Type B pancreatic cell (in vitro differentiated cells): ENCODE data around the gene NIPAL3. TPM values are rescaled to one million over a fixed set of nuclear protein-coding genes. Genes with fewer than 3 reads are reported as not detected.

Experiments used
- DNase-seq: peaks from one replicate; pipeline ENCODE4 v3.0.0; 2021; ENCODE audit warnings: mixed read lengths; ENCODE audit not compliant: unreplicated experiment; ENCODE audit errors: extremely low spot score
- H3K27ac Mint-ChIP-seq: 2 replicates; pipeline ENCODE4 v1.8.0; 2021; ENCODE audit warnings: mild to moderate bottlenecking, mixed read lengths
- H3K27me3 Mint-ChIP-seq: 2 replicates; pipeline ENCODE4 v1.8.0; 2021; ENCODE audit warnings: mixed read lengths
- H3K36me3 Mint-ChIP-seq: 2 replicates; pipeline ENCODE4 v1.8.0; 2021; ENCODE audit warnings: mixed read lengths
- H3K4me1 Mint-ChIP-seq: one replicate; pipeline ENCODE4 v1.8.0; 2021; ENCODE audit warnings: mixed read lengths; ENCODE audit not compliant: unreplicated experiment
- H3K4me3 Mint-ChIP-seq: 2 replicates; pipeline ENCODE4 v1.8.0; 2021; ENCODE audit warnings: mild to moderate bottlenecking, mixed read lengths
- H3K9me3 Mint-ChIP-seq: 2 replicates; pipeline ENCODE4 v1.8.0; 2021; ENCODE audit warnings: mixed read lengths
- total RNA-seq: library from RNA; stranded (reverse); gene quantifications from 2 replicates; pipeline ENCODE4 v1.2.1, GENCODE V29; 2021; ENCODE audit warnings: low replicate concordance
- TF ChIP-seq, protein P1 (sequence below): fragments of 200-600 bp; sonication (generic); conservative IDR thresholded peaks from 2 replicates; pipeline ENCODE4 v1.5.0; 2021; ENCODE audit warnings: antibody characterized with exemption, mild to moderate bottlenecking

Gene NIPAL3
- total RNA-seq, 1 donor from 2014 or later, result 17.5 TPM

DNA sequence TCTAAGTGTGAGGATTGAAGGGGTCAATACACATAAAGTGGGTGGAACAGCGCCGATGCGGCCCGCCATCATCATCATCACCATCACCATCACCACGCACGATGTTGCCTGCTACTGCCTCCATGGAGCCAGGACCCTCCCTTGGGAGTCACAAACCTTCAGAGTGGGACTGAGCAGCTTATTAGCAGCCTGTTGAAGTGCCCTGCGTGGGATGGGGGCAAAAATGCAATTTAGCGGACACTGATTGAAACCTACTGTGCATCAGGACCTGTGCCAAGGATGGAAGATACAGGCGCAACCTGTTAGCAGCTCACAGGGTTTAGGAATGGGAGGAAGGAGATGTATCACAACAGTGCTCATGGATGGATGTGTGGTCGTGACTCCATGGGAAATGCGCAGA, 28.7 kb upstream of the NIPAL3 start:
- no peak overlapping the region for H3K4me3 Mint-ChIP-seq
- peaks cover 11% of the 10 kb centered on the region for H3K36me3 Mint-ChIP-seq
- TF ChIP-seq, protein P1, sequence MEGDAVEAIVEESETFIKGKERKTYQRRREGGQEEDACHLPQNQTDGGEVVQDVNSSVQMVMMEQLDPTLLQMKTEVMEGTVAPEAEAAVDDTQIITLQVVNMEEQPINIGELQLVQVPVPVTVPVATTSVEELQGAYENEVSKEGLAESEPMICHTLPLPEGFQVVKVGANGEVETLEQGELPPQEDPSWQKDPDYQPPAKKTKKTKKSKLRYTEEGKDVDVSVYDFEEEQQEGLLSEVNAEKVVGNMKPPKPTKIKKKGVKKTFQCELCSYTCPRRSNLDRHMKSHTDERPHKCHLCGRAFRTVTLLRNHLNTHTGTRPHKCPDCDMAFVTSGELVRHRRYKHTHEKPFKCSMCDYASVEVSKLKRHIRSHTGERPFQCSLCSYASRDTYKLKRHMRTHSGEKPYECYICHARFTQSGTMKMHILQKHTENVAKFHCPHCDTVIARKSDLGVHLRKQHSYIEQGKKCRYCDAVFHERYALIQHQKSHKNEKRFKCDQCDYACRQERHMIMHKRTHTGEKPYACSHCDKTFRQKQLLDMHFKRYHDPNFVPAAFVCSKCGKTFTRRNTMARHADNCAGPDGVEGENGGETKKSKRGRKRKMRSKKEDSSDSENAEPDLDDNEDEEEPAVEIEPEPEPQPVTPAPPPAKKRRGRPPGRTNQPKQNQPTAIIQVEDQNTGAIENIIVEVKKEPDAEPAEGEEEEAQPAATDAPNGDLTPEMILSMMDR, result no peak
- no peak overlapping the region for H3K27ac Mint-ChIP-seq
- H3K4me1 Mint-ChIP-seq, result peaks cover 34% of the 10 kb centered on the region
- H3K9me3 Mint-ChIP-seq, result no peaks in the 10 kb centered on the region
- H3K27me3 Mint-ChIP-seq, result no peaks in the 10 kb centered on the region
- DNase-seq, result no peak

DNA sequence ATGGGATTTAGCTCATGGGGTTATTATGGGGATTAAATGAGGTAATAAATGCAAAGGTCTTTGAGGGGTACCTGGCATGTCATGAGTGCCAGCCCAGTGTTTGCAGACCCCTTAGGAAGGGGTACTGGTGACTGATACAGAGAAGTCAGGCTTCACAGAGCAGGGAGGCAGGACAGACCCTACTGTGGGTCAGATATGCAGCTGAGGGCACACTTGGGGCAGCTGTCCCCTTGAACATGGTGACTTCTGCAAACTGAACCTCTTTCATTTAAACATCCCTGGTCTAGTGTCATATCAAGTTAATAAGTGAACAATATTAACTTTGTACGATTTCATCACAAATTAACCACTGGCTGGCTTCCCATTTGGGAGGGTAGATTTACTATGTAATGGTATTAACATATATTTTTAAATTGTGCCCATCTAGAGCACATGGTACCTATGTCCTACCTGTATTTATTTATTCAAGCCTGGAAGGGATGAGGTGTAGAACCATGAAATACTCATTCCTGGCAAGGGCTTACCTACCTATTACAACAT, 27.9 kb upstream of the NIPAL3 start:
- H3K27me3 Mint-ChIP-seq, result no peaks in the 10 kb centered on the region
- DNase-seq, result no peak
- peaks cover 11% of the 10 kb centered on the region for H3K36me3 Mint-ChIP-seq
- peaks cover 41% of the 10 kb centered on the region for H3K4me1 Mint-ChIP-seq
- H3K27ac Mint-ChIP-seq, result no peak overlapping the region
- TF ChIP-seq, protein P1, result no peak
- H3K9me3 Mint-ChIP-seq, result no peaks in the 10 kb centered on the region
- H3K4me3 Mint-ChIP-seq, result no peak overlapping the region

DNA sequence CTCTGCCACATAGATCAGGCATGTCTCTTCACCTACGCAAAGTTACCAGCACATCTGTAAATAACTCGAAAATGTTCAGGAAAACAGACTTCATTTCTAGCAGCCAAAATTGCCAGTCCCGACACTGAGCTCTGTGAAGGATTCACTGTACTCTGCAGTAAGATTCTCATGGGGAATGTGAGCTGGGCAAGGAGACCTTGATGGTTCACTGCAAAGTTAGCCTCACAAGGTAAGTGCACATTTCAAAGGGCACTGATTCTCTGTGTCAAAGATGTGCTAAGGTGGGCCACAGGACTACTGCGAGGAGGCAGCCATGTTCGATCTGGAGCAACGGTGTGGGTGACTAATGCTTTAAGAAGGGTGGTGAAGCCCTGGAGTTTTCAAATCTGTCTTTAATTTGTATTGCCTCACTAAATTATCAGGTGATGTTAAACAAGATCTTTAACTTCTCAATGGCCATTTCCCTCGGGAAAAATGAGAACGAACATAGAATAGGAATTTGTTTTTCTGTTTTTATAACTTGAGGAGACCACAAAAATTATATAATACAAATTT, 27.2 kb upstream of the NIPAL3 start:
- Mint-ChIP-seq H3K36me3 (peaks cover 11% of the 10 kb centered on the region), H3K4me1 (peaks cover 41% of the 10 kb centered on the region), H3K27ac (peak overlapping the region; percentile 23), H3K4me3 (no peak overlapping the region), H3K9me3 (no peaks in the 10 kb centered on the region), H3K27me3 (no peaks in the 10 kb centered on the region)
- no peak for DNase-seq
- TF ChIP-seq, protein P1, result no peak

DNA sequence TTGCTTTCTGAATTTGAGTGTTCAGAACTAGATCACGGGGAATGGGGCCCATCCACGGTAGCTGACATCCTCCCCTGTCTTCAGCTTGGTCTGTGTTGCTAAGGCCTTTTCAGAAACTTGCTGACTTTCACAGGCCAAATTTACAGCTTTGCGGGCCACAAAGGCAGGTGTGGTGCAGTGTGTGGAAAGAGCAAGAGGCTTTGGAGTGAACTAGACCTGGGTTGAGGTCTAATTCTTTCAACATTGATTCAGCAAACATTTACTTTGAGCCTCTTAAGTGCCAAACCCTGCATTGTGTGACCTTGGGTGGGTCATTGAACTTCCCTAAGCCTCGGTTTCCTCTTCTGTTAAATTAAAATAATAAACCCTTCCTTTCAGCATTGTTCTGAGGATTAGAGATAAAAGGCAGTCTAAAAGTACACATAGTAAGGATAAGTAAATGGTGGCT, 26.3 kb upstream of the NIPAL3 start:
- H3K27me3 Mint-ChIP-seq, result no peaks in the 10 kb centered on the region
- peaks cover 11% of the 10 kb centered on the region for H3K36me3 Mint-ChIP-seq
- DNase-seq, result no peak
- H3K4me3 Mint-ChIP-seq, result no peak overlapping the region
- TF ChIP-seq, protein P1, result no peak
- no peaks in the 10 kb centered on the region for H3K9me3 Mint-ChIP-seq
- H3K4me1 Mint-ChIP-seq, result peaks cover 38% of the 10 kb centered on the region
- H3K27ac Mint-ChIP-seq, result peak overlapping the region; percentile 68

DNA sequence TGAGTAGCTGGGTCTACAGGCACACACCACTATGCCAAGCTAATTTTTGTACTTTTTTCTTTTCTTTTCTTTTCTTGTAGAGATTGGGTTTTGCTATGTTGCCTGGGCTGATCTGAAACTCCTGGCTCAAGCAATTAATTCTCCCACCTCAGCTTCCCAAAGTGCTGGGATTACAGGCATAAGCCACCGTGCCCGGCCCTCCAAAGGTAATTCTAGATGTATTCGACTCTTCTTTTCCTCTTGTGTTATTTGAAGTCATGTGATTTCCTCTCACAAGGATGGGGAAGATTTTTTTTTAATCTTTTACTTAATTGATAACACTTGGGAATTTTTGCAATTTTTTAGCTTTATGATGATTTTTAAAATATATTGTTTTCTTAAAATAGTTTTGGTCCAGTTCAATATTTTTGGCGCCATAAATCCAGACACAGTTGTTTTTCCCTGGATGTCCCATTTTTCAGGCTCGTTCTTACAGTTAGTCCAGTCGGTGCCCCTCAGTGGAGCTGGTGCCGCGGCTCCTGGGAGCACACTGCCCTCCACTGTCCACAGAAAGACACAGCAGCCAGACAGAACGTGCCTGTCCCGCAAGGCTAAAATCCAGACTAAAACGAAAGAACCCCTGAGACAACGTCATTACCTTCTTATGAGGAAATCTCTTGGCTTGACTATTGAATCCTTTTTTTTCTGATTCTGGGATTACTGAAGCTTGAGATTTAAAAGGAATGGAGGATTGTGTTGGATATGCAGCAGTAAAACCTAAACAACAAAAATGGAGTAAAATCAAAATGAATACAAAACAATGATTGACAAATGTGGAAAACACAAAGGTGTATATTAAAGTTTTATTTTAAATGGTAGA, 24.4 kb upstream of the NIPAL3 start:
- TF ChIP-seq, protein P1, result peak; percentile 96
- H3K4me3 Mint-ChIP-seq, result peak overlapping the region; percentile 64

More for the DNA sequence above, 24.4 kb upstream of the NIPAL3 start:
- Mint-ChIP-seq H3K4me1 (peaks cover 32% of the 10 kb centered on the region), H3K27ac (peak overlapping the region; percentile 88), H3K36me3 (peaks cover 11% of the 10 kb centered on the region), H3K27me3 (no peaks in the 10 kb centered on the region), H3K9me3 (no peaks in the 10 kb centered on the region)
- DNase-seq, result peak; percentile 80
